ENCODE data around the gene FCHSD2.
"Not testable (repeated sequence)": the region's sequence is repeated elsewhere in the genome, so short reads cannot be mapped to it uniquely, and the experiment has no call there.

Gene FCHSD2

DNA sequence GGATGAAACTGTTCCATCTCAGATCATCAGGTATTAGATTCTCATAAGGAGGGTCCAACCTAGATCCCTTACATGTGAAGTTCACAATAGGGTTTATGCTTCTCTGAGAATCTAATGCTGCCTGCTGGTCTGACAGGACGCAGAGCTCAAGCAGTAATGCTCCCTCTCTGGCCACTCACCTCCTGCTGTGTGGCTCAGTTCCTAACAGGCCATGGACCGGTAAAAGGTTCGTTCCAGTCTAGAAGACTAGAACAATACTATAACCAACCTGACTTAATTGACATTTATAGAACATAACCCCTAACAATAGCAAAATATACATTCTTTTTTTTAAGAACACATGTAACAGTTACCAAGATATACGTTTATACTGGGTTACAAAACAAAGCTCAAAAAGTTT lies 282.1 kb downstream of the FCHSD2 start:
- peaks cover 4% of the 10 kb centered on the region for H3K4me1 Mint-ChIP-seq (ENCODE audit: low read depth)
- no peaks in the 10 kb centered on the region for H3K9me3 Mint-ChIP-seq
- H3K36me3 Mint-ChIP-seq (ENCODE audit: low read depth) = peaks cover 14% of the 10 kb centered on the region
- H3K4me3 Mint-ChIP-seq = no peak overlapping the region
- no peak overlapping the region for H3K27ac Mint-ChIP-seq
- H3K27me3 Mint-ChIP-seq = no peaks in the 10 kb centered on the region

- Mint-ChIP-seq H3K4me3 (no peak overlapping the region), H3K27ac (no peak overlapping the region), H3K4me1 (ENCODE audit: low read depth) (no peaks in the 10 kb centered on the region), H3K27me3 (no peaks in the 10 kb centered on the region), H3K36me3 (ENCODE audit: low read depth) (peaks cover 18% of the 10 kb centered on the region), H3K9me3 (no peaks in the 10 kb centered on the region)
These were observed 283.0 kb downstream of the FCHSD2 start for GRCh38 chr11:72859126-72859525.

GRCh38 chr11:72858267-72858666 lies 283.9 kb downstream of the FCHSD2 start:
- not testable (repeated sequence) for H3K27ac Mint-ChIP-seq; H3K4me1 Mint-ChIP-seq (ENCODE audit: low read depth); H3K4me3 Mint-ChIP-seq; H3K27me3 Mint-ChIP-seq; H3K9me3 Mint-ChIP-seq
- H3K36me3 Mint-ChIP-seq (ENCODE audit: low read depth) = peaks cover 14% of the 10 kb centered on the region

GRCh38 chr11:72856551-72857345 lies 285.4 kb downstream of the FCHSD2 start:
- Mint-ChIP-seq H3K36me3 (ENCODE audit: low read depth) (peaks cover 14% of the 10 kb centered on the region), H3K27ac (no peak overlapping the region), H3K9me3 (no peaks in the 10 kb centered on the region), H3K4me3 (no peak overlapping the region), H3K4me1 (ENCODE audit: low read depth) (no peaks in the 10 kb centered on the region), H3K27me3 (no peaks in the 10 kb centered on the region)

GRCh38 chr11:72856065-72856464 lies 286.1 kb downstream of the FCHSD2 start:
- Mint-ChIP-seq H3K4me1 (ENCODE audit: low read depth) (no peaks in the 10 kb centered on the region), H3K36me3 (ENCODE audit: low read depth) (peaks cover 16% of the 10 kb centered on the region), H3K4me3 (no peak overlapping the region), H3K27ac (no peak overlapping the region), H3K27me3 (no peaks in the 10 kb centered on the region), H3K9me3 (no peaks in the 10 kb centered on the region)

- Mint-ChIP-seq H3K9me3 (no peaks in the 10 kb centered on the region), H3K4me3 (no peak overlapping the region), H3K4me1 (ENCODE audit: low read depth) (peaks cover 3% of the 10 kb centered on the region), H3K36me3 (ENCODE audit: low read depth) (peaks cover 7% of the 10 kb centered on the region), H3K27me3 (no peaks in the 10 kb centered on the region), H3K27ac (no peak overlapping the region)
These were observed 290.4 kb downstream of the FCHSD2 start for GRCh38 chr11:72851726-72852125.

DNA sequence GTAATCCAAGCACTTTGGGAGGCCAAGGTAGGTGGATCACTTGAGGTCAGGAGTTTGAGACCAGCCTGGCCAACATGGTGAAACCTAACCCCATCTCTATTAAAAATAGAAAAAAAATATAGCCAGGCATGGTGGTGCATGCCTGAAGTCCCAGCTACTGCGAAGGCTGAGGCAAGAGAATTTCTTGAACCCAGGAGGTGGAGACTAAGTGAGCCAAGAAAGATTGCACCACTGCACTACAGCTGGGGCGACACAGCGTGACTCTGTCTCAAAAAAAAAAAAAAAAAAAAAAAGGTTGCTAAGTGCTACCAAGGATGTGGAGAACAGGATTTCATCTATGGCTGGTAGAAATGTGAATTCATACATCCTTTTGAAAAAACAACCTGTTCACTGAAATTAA lies 291.3 kb downstream of the FCHSD2 start:
- H3K27ac Mint-ChIP-seq = no peak overlapping the region
- H3K4me3 Mint-ChIP-seq = no peak overlapping the region
- peaks cover 3% of the 10 kb centered on the region for H3K4me1 Mint-ChIP-seq (ENCODE audit: low read depth)
- no peaks in the 10 kb centered on the region for H3K27me3 Mint-ChIP-seq
- H3K9me3 Mint-ChIP-seq = no peaks in the 10 kb centered on the region
- H3K36me3 Mint-ChIP-seq (ENCODE audit: low read depth) = peaks cover 8% of the 10 kb centered on the region

- Mint-ChIP-seq H3K9me3 (no peaks in the 10 kb centered on the region), H3K36me3 (ENCODE audit: low read depth) (peaks cover 8% of the 10 kb centered on the region), H3K4me3 (no peak overlapping the region), H3K27me3 (no peaks in the 10 kb centered on the region), H3K27ac (peak overlapping the region; percentile 6), H3K4me1 (ENCODE audit: low read depth) (peaks cover 3% of the 10 kb centered on the region)
These were observed 293.2 kb downstream of the FCHSD2 start for GRCh38 chr11:72848846-72849466.

GRCh38 chr11:72844356-72844755 lies 297.8 kb downstream of the FCHSD2 start:
- Mint-ChIP-seq H3K27me3 (no peaks in the 10 kb centered on the region), H3K4me3 (no peak overlapping the region), H3K9me3 (no peaks in the 10 kb centered on the region), H3K36me3 (ENCODE audit: low read depth) (peaks cover 31% of the 10 kb centered on the region), H3K4me1 (ENCODE audit: low read depth) (peaks cover 3% of the 10 kb centered on the region), H3K27ac (no peak overlapping the region)

- Mint-ChIP-seq H3K4me1 (ENCODE audit: low read depth) (no peaks in the 10 kb centered on the region), H3K27ac (no peak overlapping the region), H3K27me3 (no peaks in the 10 kb centered on the region), H3K36me3 (ENCODE audit: low read depth) (peaks cover 38% of the 10 kb centered on the region), H3K4me3 (no peak overlapping the region), H3K9me3 (no peaks in the 10 kb centered on the region)
These were observed 299.3 kb downstream of the FCHSD2 start for GRCh38 chr11:72842653-72843330.

GRCh38 chr11:72842126-72842525 lies 300.0 kb downstream of the FCHSD2 start:
- peaks cover 38% of the 10 kb centered on the region for H3K36me3 Mint-ChIP-seq (ENCODE audit: low read depth)
- no peaks in the 10 kb centered on the region for H3K27me3 Mint-ChIP-seq
- H3K9me3 Mint-ChIP-seq = no peaks in the 10 kb centered on the region
- H3K4me1 Mint-ChIP-seq (ENCODE audit: low read depth) = no peaks in the 10 kb centered on the region
- no peak overlapping the region for H3K4me3 Mint-ChIP-seq
- no peak overlapping the region for H3K27ac Mint-ChIP-seq

DNA sequence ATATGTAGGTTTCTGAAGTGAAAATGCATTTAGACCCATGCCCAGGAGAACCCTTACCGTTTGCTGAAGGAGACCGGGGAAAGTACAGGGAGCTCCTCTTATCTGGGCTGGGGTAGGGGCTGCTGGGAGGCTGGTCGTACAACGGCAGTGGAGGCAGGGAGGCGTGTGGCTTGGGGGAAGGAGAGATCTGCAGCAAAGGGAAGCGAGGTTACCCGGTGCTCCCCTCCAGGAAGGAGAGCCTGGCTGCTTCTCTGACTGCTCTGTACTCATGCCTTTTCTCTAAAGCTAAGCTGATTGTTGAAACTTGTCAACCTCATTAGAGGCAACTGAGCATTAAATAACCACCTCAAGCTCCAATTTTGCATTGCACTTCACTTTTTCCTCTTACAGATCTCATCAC lies 300.7 kb downstream of the FCHSD2 start:
- Mint-ChIP-seq H3K36me3 (ENCODE audit: low read depth) (peaks cover 38% of the 10 kb centered on the region), H3K4me3 (no peak overlapping the region), H3K4me1 (ENCODE audit: low read depth) (no peaks in the 10 kb centered on the region), H3K27me3 (no peaks in the 10 kb centered on the region), H3K27ac (no peak overlapping the region), H3K9me3 (no peaks in the 10 kb centered on the region)

GRCh38 chr11:72840780-72841179 lies 301.3 kb downstream of the FCHSD2 start:
- Mint-ChIP-seq H3K4me3 (no peak overlapping the region), H3K4me1 (ENCODE audit: low read depth) (no peaks in the 10 kb centered on the region), H3K27me3 (no peaks in the 10 kb centered on the region), H3K36me3 (ENCODE audit: low read depth) (peaks cover 37% of the 10 kb centered on the region), H3K27ac (no peak overlapping the region), H3K9me3 (no peaks in the 10 kb centered on the region)

DNA sequence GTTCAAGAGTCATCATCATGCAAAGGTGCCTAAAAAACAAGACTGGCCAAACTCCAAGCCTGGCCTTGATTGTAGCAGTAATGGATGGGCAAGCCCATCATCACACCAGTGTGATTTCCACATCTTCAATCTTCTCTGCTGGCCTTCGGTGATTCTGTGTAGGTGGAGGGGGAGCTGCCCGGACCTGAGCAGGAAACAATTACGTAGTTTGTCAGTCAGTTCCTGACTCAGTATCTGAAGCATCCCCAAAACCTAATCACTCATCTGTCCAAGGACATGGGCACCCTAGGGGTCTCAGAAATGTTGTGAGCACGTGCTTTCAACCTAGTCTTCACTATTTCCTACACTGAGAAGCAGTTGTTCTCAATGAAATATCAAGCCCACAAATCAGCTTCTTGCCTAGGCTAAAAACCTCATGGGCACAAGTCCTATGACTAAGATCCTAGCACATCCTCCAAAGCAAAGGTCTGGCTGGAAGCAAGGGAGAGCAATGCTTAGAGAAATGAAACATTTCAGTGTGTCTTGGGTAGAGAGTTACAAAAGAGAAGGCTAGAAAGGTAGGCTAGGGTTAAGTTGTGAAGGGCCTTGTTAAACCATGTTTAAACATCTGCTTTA lies 303.3 kb downstream of the FCHSD2 start:
- Mint-ChIP-seq H3K27ac (no peak overlapping the region), H3K4me3 (no peak overlapping the region), H3K9me3 (no peaks in the 10 kb centered on the region), H3K4me1 (ENCODE audit: low read depth) (peaks cover 7% of the 10 kb centered on the region), H3K36me3 (ENCODE audit: low read depth) (peaks cover 39% of the 10 kb centered on the region), H3K27me3 (no peaks in the 10 kb centered on the region)

DNA sequence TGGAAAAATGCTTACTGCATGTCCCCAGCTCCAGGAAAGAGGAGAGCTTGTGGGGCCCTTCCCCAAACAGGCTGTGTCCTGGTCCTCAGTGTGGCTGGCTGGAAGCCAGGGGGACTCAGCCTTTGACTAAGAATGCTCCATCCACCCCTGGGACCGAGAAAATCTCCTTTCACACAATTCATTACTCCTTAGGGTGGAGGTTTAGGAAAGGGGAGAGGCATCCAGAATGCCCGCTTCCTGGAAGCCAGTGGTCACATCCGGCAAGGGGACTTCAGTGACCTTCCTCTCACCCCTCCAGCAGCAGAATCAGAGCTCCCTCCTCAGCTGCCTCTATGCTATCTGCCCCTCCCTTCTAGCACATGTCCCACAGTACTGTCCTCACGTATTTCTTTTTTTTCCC lies 306.0 kb downstream of the FCHSD2 start:
- Mint-ChIP-seq H3K9me3 (no peaks in the 10 kb centered on the region), H3K36me3 (ENCODE audit: low read depth) (peaks cover 32% of the 10 kb centered on the region), H3K4me1 (ENCODE audit: low read depth) (peaks cover 7% of the 10 kb centered on the region), H3K27me3 (no peaks in the 10 kb centered on the region), H3K4me3 (no peak overlapping the region), H3K27ac (peak overlapping the region; percentile 45)
